Left forelimb (tissue), 1 donor: Measurements from ENCODE around the gene FUBP3.

Experiments
- DNase-seq: peaks from one replicate; pipeline ENCODE4 v3.0.0-alpha.2; 2018; ENCODE audit warnings: low spot score

Gene FUBP3

GRCh38 chr9:130578865-130579737 lies at the start of gene FUBP3:
Gene FUBP3 (plus strand): TSS chr9:130579577. CDS start chr9:130579681, 104 bp downstream.
- DNase-seq, result peak; percentile 95

GRCh38 chr9:130530938-130531337 lies 48.4 kb upstream of the FUBP3 start:
- DNase-seq, result no peak

- no peak for DNase-seq
Observed at GRCh38 chr9:130531670-130532069, 47.7 kb upstream of the FUBP3 start.

- DNase-seq, result no peak
Observed at GRCh38 chr9:130532426-130533080, 46.8 kb upstream of the FUBP3 start.

GRCh38 chr9:130535818-130536521 lies 43.4 kb upstream of the FUBP3 start:
- DNase-seq, result no peak

- no peak for DNase-seq
Observed at GRCh38 chr9:130536701-130537107, 42.7 kb upstream of the FUBP3 start.

GRCh38 chr9:130537346-130538050 lies 41.9 kb upstream of the FUBP3 start:
- DNase-seq, result no peak

- no peak for DNase-seq
Observed at GRCh38 chr9:130539420-130540223, 39.8 kb upstream of the FUBP3 start.

GRCh38 chr9:130541533-130541932 lies 37.8 kb upstream of the FUBP3 start:
- DNase-seq, result no peak

GRCh38 chr9:130542038-130542437 lies 37.3 kb upstream of the FUBP3 start:
- no peak for DNase-seq

GRCh38 chr9:130542457-130543228 lies 36.7 kb upstream of the FUBP3 start:
- no peak for DNase-seq

GRCh38 chr9:130543368-130543767 lies 36.0 kb upstream of the FUBP3 start:
- DNase-seq, result no peak

GRCh38 chr9:130543859-130544258 lies 35.5 kb upstream of the FUBP3 start:
- no peak for DNase-seq

- no peak for DNase-seq
Observed at GRCh38 chr9:130544364-130544763, 35.0 kb upstream of the FUBP3 start.

- no peak for DNase-seq
Observed at GRCh38 chr9:130548103-130548502, 31.3 kb upstream of the FUBP3 start.

- DNase-seq, result no peak
Observed at GRCh38 chr9:130549093-130549735, 30.2 kb upstream of the FUBP3 start.

GRCh38 chr9:130554606-130555005 lies 24.8 kb upstream of the FUBP3 start:
- no peak for DNase-seq

GRCh38 chr9:130555061-130555460 lies 24.3 kb upstream of the FUBP3 start:
- no peak for DNase-seq

- no peak for DNase-seq
Observed at GRCh38 chr9:130555968-130556367, 23.4 kb upstream of the FUBP3 start.
